H1 (cell line): Measurements from ENCODE around the gene LMBR1. TPM values are rescaled to one million over a fixed set of nuclear protein-coding genes. Genes with fewer than 3 reads are reported as not detected.

ENCODE experiments used
- E2F6 ChIP-seq: IDR thresholded peaks from 2 replicates; pipeline ENCODE4 v1.6.1; 2012; ENCODE audit warnings: inconsistent platforms
- SRF ChIP-seq: IDR thresholded peaks from 2 replicates; pipeline ENCODE4 v1.6.1; 2011; ENCODE audit warnings: mild to moderate bottlenecking, low read depth, low read length, moderate library complexity
- polyA plus RNA-seq, 7 experiments: library from polyadenylated mRNA; depleted of rRNA in 3 of 7; stranded (reverse) in 5 of 7; unstranded in 2 of 7; fragments of >200 nt in 5 of 7; fragments of 200-250 nt in 2 of 7; gene quantifications; 1 replicate in 5 of 7; 2 replicates in 1 of 7; 4 replicates in 1 of 7; pipeline versions ENCODE4 v1.2.1 to v1.2.3, GENCODE V29; 2011 to 2013; ENCODE audit warnings: missing spikeins in 2 of 7, mixed read lengths in 2 of 7
- total RNA-seq: library from RNA; stranded (reverse); fragmentation: NEBNext Ultra II Directional; extraction: Animal tissue kit (Norgen Biotek cat#: 25700); gene quantifications from 2 replicates; pipeline ENCODE4 v1.2.1, GENCODE V29; 2021

Gene LMBR1
- total and polyA plus RNA-seq, 2 of the 8 experiments (the other 6 are each of a cell fraction or from before 2014, with no cell fraction given), result 15.1 to 70.4 TPM

DNA sequence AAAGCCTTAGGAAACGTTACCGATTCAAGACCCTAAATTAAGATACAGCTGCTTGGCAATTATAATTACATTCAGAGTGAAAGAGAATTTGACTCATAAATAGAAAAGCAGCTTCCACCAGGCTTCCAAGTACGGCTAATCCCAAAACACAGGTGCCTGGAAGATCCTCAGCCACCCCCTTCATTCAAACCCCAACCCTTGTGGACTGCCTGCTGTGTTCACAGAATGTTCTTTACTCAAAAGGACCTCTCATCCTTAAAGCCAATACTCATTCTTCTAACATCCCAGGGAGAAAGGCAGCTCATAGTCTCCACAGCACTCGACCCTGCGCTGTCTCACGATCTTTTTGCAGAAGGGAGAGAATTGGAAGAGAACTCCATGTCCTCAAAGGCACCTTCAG, 219.5 kb downstream of the LMBR1 start (continued):
- TF ChIP-seq E2F6 (no peak), SRF (no peak)
- TF ChIP-seq, all 59 proteins: peak for 0
